HCT116 (cell line): ENCODE results near the gene LRRC32.

Experiments used
- ATF3 ChIP-seq: IDR thresholded peaks from 2 replicates; pipeline ENCODE4 v1.6.1; 2012
- CBX3 ChIP-seq: IDR thresholded peaks from 2 replicates; pipeline ENCODE4 v1.6.1; 2012; ENCODE audit warnings: low read depth
- CTCF ChIP-seq, 3 experiments: fragments of 200-600 bp in 1 of 3; sonication (generic) in 1 of 3; IDR thresholded peaks in 2 of 3; conservative IDR thresholded peaks in 1 of 3; 2 replicates each; pipeline ENCODE4 v1.5.1; 2012 to 2017; ENCODE audit warnings: low read depth in 2 of 3, low read length in 2 of 3, antibody characterized with exemption in 1 of 3, borderline replicate concordance in 1 of 3, control low read depth in 1 of 3, mild to moderate bottlenecking in 1 of 3, mixed read lengths in 1 of 3, mixed run types in 1 of 3, moderate library complexity in 1 of 3; ENCODE audit not compliant: insufficient read depth in 1 of 3
- EGR1 ChIP-seq: IDR thresholded peaks from 2 replicates; pipeline ENCODE4 v1.6.1; 2012; ENCODE audit warnings: low read depth
- EZH2 ChIP-seq: fragments of 200-600 bp; sonication (generic); IDR thresholded peaks from 2 replicates; pipeline ENCODE4 v1.6.1; 2017; ENCODE audit warnings: antibody characterized with exemption, mixed run types
- EZH2phosphoT487 ChIP-seq: fragments of 200-600 bp; IDR thresholded peaks from 2 replicates; pipeline ENCODE4 v1.6.1; 2018; ENCODE audit warnings: antibody characterized with exemption, borderline replicate concordance
- MAX ChIP-seq: IDR thresholded peaks from 2 replicates; pipeline ENCODE4 v1.6.1; 2012
- POLR2A ChIP-seq: IDR thresholded peaks from 2 replicates; pipeline ENCODE4 v1.7.0; 2011; ENCODE audit warnings: borderline replicate concordance; ENCODE audit not compliant: insufficient read depth, insufficient read length; ENCODE audit errors: extremely low read depth
- POLR2AphosphoS5 ChIP-seq: IDR thresholded peaks from 2 replicates; pipeline ENCODE4 v1.6.1; 2011; ENCODE audit warnings: mild to moderate bottlenecking, low read depth, low read length, moderate library complexity
- RAD21 ChIP-seq: IDR thresholded peaks from 2 replicates; pipeline ENCODE4 v1.6.1; 2012; ENCODE audit warnings: low read depth, mild to moderate bottlenecking
- REST ChIP-seq: IDR thresholded peaks from 2 replicates; pipeline ENCODE4 v1.6.1; 2012; ENCODE audit warnings: low read depth
- SIN3A ChIP-seq: IDR thresholded peaks from 2 replicates; pipeline ENCODE4 v1.6.1; 2012; ENCODE audit warnings: low read depth
- ZBTB33 ChIP-seq: IDR thresholded peaks from 2 replicates; pipeline ENCODE4 v1.6.1; 2011; ENCODE audit warnings: mild to moderate bottlenecking, low read length, moderate library complexity; ENCODE audit not compliant: insufficient replicate concordance; ENCODE audit errors: extremely low read depth
- ZNF274 ChIP-seq: fragments of 200-500 bp; sonication (Bioruptor generic); IDR thresholded peaks from 2 replicates; pipeline ENCODE4 v1.6.1; 2014; ENCODE audit warnings: mild to moderate bottlenecking, low read depth, low read length, inconsistent platforms

GRCh38 chr11:76610371-76610770 lies 60.2 kb downstream of the LRRC32 start:
- TF ChIP-seq EZH2 (no peak), REST (no peak), CTCF (IDR thresholded peaks at IDR 0.05 in 2 of 3, conservative IDR thresholded peaks at IDR 0.05 in 1 of 3; ENCODE audit: borderline replicate concordance in 1 of 3, insufficient read depth in 1 of 3, low read depth in 2 of 3, low read length in 2 of 3) (no peak), ATF3 (no peak), RAD21 (no peak), POLR2A (no peak), EZH2phosphoT487 (no peak), ZNF274 (no peak), MAX (no peak), POLR2AphosphoS5 (no peak), EGR1 (no peak), CBX3 (no peak), ZBTB33 (no peak), SIN3A (no peak)
